ENCODE results near the gene STMN3. TPM values are rescaled to one million over a fixed set of nuclear protein-coding genes. Genes with fewer than 3 reads are reported as not detected.

STMN3 gene
- total and polyA plus RNA-seq, 2 of the 8 experiments (the other 6 are each of a cell fraction or from before 2014, with no cell fraction given): 51.5 to 63.1 TPM

DNA sequence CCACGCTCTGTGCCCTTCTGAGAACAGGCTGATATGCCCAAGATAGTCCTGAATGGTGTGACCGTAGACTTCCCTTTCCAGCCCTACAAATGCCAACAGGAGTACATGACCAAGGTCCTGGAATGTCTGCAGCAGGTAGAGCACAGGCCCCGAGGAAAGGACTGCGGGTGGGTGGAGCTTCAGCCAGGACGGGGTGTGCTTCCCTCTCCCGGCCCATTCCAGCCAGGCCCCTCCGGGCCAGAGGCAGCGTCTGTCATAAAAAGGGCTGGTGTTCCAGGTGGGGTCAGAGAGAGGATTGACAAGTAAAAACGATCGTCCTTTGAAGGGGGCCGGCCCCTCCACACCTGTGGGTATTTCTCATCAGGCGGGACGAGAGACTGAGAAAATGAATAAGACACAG, 6.1 kb upstream of the STMN3 start (continued):
- TF ChIP-seq, protein P1, sequence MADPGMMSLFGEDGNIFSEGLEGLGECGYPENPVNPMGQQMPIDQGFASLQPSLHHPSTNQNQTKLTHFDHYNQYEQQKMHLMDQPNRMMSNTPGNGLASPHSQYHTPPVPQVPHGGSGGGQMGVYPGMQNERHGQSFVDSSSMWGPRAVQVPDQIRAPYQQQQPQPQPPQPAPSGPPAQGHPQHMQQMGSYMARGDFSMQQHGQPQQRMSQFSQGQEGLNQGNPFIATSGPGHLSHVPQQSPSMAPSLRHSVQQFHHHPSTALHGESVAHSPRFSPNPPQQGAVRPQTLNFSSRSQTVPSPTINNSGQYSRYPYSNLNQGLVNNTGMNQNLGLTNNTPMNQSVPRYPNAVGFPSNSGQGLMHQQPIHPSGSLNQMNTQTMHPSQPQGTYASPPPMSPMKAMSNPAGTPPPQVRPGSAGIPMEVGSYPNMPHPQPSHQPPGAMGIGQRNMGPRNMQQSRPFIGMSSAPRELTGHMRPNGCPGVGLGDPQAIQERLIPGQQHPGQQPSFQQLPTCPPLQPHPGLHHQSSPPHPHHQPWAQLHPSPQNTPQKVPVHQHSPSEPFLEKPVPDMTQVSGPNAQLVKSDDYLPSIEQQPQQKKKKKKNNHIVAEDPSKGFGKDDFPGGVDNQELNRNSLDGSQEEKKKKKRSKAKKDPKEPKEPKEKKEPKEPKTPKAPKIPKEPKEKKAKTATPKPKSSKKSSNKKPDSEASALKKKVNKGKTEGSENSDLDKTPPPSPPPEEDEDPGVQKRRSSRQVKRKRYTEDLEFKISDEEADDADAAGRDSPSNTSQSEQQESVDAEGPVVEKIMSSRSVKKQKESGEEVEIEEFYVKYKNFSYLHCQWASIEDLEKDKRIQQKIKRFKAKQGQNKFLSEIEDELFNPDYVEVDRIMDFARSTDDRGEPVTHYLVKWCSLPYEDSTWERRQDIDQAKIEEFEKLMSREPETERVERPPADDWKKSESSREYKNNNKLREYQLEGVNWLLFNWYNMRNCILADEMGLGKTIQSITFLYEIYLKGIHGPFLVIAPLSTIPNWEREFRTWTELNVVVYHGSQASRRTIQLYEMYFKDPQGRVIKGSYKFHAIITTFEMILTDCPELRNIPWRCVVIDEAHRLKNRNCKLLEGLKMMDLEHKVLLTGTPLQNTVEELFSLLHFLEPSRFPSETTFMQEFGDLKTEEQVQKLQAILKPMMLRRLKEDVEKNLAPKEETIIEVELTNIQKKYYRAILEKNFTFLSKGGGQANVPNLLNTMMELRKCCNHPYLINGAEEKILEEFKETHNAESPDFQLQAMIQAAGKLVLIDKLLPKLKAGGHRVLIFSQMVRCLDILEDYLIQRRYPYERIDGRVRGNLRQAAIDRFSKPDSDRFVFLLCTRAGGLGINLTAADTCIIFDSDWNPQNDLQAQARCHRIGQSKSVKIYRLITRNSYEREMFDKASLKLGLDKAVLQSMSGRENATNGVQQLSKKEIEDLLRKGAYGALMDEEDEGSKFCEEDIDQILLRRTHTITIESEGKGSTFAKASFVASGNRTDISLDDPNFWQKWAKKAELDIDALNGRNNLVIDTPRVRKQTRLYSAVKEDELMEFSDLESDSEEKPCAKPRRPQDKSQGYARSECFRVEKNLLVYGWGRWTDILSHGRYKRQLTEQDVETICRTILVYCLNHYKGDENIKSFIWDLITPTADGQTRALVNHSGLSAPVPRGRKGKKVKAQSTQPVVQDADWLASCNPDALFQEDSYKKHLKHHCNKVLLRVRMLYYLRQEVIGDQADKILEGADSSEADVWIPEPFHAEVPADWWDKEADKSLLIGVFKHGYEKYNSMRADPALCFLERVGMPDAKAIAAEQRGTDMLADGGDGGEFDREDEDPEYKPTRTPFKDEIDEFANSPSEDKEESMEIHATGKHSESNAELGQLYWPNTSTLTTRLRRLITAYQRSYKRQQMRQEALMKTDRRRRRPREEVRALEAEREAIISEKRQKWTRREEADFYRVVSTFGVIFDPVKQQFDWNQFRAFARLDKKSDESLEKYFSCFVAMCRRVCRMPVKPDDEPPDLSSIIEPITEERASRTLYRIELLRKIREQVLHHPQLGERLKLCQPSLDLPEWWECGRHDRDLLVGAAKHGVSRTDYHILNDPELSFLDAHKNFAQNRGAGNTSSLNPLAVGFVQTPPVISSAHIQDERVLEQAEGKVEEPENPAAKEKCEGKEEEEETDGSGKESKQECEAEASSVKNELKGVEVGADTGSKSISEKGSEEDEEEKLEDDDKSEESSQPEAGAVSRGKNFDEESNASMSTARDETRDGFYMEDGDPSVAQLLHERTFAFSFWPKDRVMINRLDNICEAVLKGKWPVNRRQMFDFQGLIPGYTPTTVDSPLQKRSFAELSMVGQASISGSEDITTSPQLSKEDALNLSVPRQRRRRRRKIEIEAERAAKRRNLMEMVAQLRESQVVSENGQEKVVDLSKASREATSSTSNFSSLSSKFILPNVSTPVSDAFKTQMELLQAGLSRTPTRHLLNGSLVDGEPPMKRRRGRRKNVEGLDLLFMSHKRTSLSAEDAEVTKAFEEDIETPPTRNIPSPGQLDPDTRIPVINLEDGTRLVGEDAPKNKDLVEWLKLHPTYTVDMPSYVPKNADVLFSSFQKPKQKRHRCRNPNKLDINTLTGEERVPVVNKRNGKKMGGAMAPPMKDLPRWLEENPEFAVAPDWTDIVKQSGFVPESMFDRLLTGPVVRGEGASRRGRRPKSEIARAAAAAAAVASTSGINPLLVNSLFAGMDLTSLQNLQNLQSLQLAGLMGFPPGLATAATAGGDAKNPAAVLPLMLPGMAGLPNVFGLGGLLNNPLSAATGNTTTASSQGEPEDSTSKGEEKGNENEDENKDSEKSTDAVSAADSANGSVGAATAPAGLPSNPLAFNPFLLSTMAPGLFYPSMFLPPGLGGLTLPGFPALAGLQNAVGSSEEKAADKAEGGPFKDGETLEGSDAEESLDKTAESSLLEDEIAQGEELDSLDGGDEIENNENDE (IDR thresholded peaks at IDR 0.05; ENCODE audit: insufficient replicate concordance, low read length): no peak
- TF ChIP-seq HDAC6 (IDR thresholded peaks at IDR 0.05; ENCODE audit: low read depth, low read length) (no peak), PHF8 (conservative IDR thresholded peaks at IDR 0.05; ENCODE audit: low read depth, low read length) (no peak), YY1 (IDR thresholded peaks at IDR 0.05; ENCODE audit: low read depth, low read length) (no peak), POU5F1 (IDR thresholded peaks at IDR 0.05; ENCODE audit: low read depth, low read length) (no peak), MAFK (IDR thresholded peaks at IDR 0.05; ENCODE audit: low read depth, low read length) (no peak)

All from H1 (cell line).